ENCODE measurements around the gene BEAN1.

DNA sequence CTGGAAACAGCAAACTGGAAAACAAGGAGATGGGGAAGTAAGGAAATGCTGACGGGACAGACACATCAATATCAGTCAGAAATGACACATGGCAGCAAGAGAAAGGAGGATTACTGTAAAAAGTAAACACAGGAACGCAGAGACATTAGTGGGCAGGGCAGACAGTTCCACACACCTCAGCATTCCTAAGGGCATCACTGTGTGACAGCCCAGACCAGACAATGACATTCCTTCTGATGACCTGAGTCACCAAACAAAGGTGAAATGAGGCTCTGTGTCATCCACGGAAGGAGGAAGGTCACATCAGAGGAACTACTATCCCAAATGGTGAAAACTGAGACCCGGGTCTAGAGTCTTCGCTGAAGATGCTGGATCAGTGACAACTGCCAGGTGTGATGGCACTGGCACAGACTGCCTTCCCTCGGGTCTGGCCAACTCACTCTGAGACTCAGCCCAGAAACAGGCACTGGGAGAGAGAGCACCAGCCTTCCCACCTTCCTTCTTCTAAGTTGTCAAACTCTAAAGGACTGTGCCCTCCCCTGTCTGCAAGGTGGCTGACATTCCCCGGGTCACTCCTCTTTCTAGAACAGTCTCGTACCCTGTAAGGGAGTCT lies 86.1 kb downstream of the BEAN1 start:
- TF ChIP-seq GATA2 (IDR thresholded peaks at IDR 0.05; ENCODE audit: low read depth, low read length) (no peak), GATA3 (IDR thresholded peaks at IDR 0.05; ENCODE audit: low read depth, low read length) (no peak)

Measured in SH-SY5Y (cell line).